Natural killer cell (primary cell): ENCODE data around the gene THYN1. TPM values are rescaled to one million over a fixed set of nuclear protein-coding genes. Genes with fewer than 3 reads are reported as not detected.

Experiments
- ATAC-seq, 3 donors: fragments of 150-1000 bp in 2 of 3; fragments of 200-7000 bp in 1 of 3; cut with Tn5 transposase; 1 replicate in 1 of 3; 2 replicates in 2 of 3; pipeline ENCODE4 v1.10.0; 2021; ENCODE audit warnings: mild to moderate bottlenecking in 2 of 3, moderate library complexity in 2 of 3
- DNase-seq, 2 donors: peaks; one replicate each; pipeline versions ENCODE4 v3.0.0 to v3.0.0-alpha.2; 2013 to 2021; ENCODE audit warnings: mixed read lengths in 1 of 2
- H3K27ac ChIP-seq: one replicate; pipeline ENCODE4 v1.5.1; 2013; ENCODE audit warnings: mild to moderate bottlenecking, low read length
- H3K27me3 ChIP-seq: one replicate; pipeline ENCODE4 v1.6.1; 2013; ENCODE audit warnings: low read length; ENCODE audit not compliant: control insufficient read depth, insufficient read depth
- H3K36me3 ChIP-seq: one replicate; pipeline ENCODE4 v1.6.1; 2013; ENCODE audit warnings: low read length; ENCODE audit not compliant: control insufficient read depth, insufficient read depth
- H3K4me1 ChIP-seq: one replicate; pipeline ENCODE4 v1.6.1; 2013; ENCODE audit warnings: low read length; ENCODE audit not compliant: control insufficient read depth, insufficient read depth
- H3K4me3 ChIP-seq: one replicate; pipeline ENCODE4 v1.5.1; 2013; ENCODE audit warnings: low read length
- H3K9me3 ChIP-seq: one replicate; pipeline ENCODE4 v1.6.1; 2013; ENCODE audit warnings: low read length; ENCODE audit not compliant: control insufficient read depth, insufficient read depth
- H3K27ac Mint-ChIP-seq, 2 donors: one replicate each; pipeline ENCODE4 v1.8.0; 2022; ENCODE audit warnings: mild to moderate bottlenecking in 2 of 2, mixed read lengths in 2 of 2, moderate library complexity in 1 of 2
- H3K27me3 Mint-ChIP-seq, 2 donors: one replicate each; pipeline ENCODE4 v1.8.0; 2022; ENCODE audit warnings: low read depth in 2 of 2, mixed read lengths in 2 of 2
- H3K36me3 Mint-ChIP-seq: one replicate; pipeline ENCODE4 v1.8.0; 2022; ENCODE audit warnings: mixed read lengths
- H3K4me1 Mint-ChIP-seq, 2 donors: one replicate each; pipeline ENCODE4 v1.8.0; 2022; ENCODE audit warnings: mixed read lengths in 2 of 2
- H3K4me3 Mint-ChIP-seq: one replicate; pipeline ENCODE4 v1.8.0; 2022; ENCODE audit warnings: mild to moderate bottlenecking, moderate library complexity, mixed read lengths
- H3K9me3 Mint-ChIP-seq, 2 donors: one replicate each; pipeline ENCODE4 v1.8.0; 2022; ENCODE audit warnings: mixed read lengths in 2 of 2
- CTCF ChIP-seq: fragments of 200-600 bp; IDR thresholded peaks from one replicate; pipeline ENCODE4 v1.8.0; 2022; ENCODE audit warnings: antibody characterized with exemption
- WGBS: methylation state at CpG from one replicate; pipeline ENCODE4 v1.1.7; 2013; ENCODE audit warnings: missing lambda C conversion rate; ENCODE audit not compliant: insufficient coverage; 5-methylcytosine and 5-hydroxymethylcytosine counted together
- intact Hi-C: fragments of 100-400 bp; cut with micrococcal nuclease; formaldehyde crosslinking; loops from one replicate; pipeline ENCODE4 v1.14.2; 2022
- total RNA-seq, 4 donors: library from RNA; stranded (reverse); fragments of 120-200 nt in 1 of 4; gene quantifications; one replicate each; pipeline versions ENCODE4 v1.2.3 to v1.2.4, GENCODE V29; 2013 to 2022

THYN1 gene
- total RNA-seq, 3 donors from 2014 or later (not counting 1 experiment from before 2014, with no cell fraction given) = 21.6 to 25.4 (median 24.0) TPM

DNA sequence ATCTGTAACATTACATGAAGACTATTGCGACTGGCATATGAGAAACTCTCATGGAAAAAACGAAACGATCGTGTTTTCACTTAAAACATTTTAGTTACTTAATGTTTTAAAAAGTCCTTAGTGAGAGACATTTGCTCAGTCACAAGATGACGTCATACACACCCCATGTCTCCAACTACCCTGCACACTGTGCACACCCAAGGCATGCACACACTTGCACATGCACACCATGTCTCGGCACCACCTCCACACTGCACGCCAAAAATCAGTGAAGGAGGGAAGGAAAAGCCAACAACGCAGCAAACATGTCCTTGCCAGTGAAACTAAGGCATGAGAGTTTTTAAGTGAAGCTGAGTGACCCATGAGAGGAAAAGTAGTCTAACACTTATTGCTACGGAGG lies 47.4 kb downstream of the THYN1 start:
- Mint-ChIP-seq H3K27ac (no peak overlapping the region), H3K36me3 (peaks cover 30% of the 10 kb centered on the region), H3K9me3 (no peaks in the 10 kb centered on the region), H3K4me3 (no peak overlapping the region), H3K4me1 (no peaks in the 10 kb centered on the region), H3K27me3 (no peaks in the 10 kb centered on the region)
- WGBS = 84% methylated on average over 8 of the region's 9 CpGs
- intact Hi-C loops = no loop called here
- no peaks in the 10 kb centered on the region for H3K4me1 ChIP-seq
- H3K27ac ChIP-seq = no peak overlapping the region
- no peak overlapping the region for H3K4me3 ChIP-seq
- no peaks in the 10 kb centered on the region for H3K9me3 ChIP-seq
- ATAC-seq (no peak), DNase-seq (no peak)
- TF ChIP-seq CTCF = no peak
- H3K27me3 ChIP-seq = no peaks in the 10 kb centered on the region
- H3K36me3 ChIP-seq = peaks cover 66% of the 10 kb centered on the region

DNA sequence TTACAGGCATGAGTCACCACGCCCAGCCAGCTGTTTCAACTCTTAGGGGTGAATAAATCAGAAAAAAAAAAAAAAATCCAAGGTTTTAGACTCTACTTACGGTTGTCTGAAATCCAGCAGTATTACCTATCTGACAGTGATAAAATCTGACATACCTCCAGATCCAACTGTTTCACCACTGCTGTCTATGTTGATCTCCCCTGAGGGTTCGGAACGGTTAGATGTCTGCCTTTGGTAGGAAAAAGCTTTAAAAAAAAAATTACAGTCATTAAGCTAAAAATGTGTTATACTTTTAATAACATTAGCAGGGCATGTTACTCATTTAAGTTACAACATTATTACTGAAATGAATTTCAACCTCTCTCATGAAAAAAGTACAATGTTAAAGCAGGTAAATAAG lies 50.5 kb downstream of the THYN1 start:
- 100% methylated on average over 2 of the region's 4 CpGs for WGBS
- H3K4me1 Mint-ChIP-seq = peaks cover 0 to 8% of the 10 kb centered on the region in 2 donors
- H3K27me3 ChIP-seq = no peaks in the 10 kb centered on the region

DNA sequence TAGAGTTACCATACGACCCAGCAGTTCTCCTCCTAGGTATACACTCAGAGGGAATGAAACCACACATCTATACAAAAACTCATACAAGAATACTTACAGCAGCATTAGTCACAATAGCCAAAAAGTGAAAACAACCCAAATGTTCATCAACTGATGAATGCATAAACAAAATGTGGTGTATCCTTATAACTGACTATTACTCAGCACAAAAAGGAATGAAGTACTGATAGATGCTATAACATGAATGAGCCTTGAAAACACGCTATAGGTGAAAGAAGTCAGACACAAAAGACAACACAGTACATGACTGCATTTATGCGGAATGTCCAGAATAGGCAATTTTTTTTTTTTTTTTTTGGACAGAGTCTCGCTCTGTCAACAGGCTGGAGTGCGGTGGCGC lies 52.5 kb downstream of the THYN1 start:
- WGBS = 94% methylated on average over 6 of the region's 6 CpGs
- Mint-ChIP-seq H3K9me3 (no peaks in the 10 kb centered on the region), H3K36me3 (peaks cover 21% of the 10 kb centered on the region), H3K27me3 (no peaks in the 10 kb centered on the region), H3K4me3 (no peak overlapping the region), H3K4me1 (peaks cover 0 to 8% of the 10 kb centered on the region in 2 donors), H3K27ac (no peak overlapping the region)
- Histone ChIP-seq H3K27ac (no peak overlapping the region), H3K36me3 (peaks cover 42% of the 10 kb centered on the region), H3K4me3 (no peak overlapping the region), H3K4me1 (no peaks in the 10 kb centered on the region), H3K9me3 (no peaks in the 10 kb centered on the region), H3K27me3 (no peaks in the 10 kb centered on the region)
- DNase-seq = no peak
- intact Hi-C loops = no loop called here
- no peak for TF ChIP-seq CTCF
- ATAC-seq = no peak

More for the DNA sequence above, 50.5 kb downstream of the THYN1 start:
- no peak for DNase-seq
- Histone ChIP-seq H3K4me3 (no peak overlapping the region), H3K4me1 (no peaks in the 10 kb centered on the region), H3K27ac (no peak overlapping the region), H3K9me3 (no peaks in the 10 kb centered on the region), H3K36me3 (peaks cover 50% of the 10 kb centered on the region)
- no peak for TF ChIP-seq CTCF
- Mint-ChIP-seq H3K36me3 (peaks cover 29% of the 10 kb centered on the region), H3K27me3 (no peaks in the 10 kb centered on the region), H3K4me3 (no peak overlapping the region), H3K27ac (no peak overlapping the region), H3K9me3 (no peaks in the 10 kb centered on the region)
- intact Hi-C loops = no loop called here
- no peak for ATAC-seq

- Histone ChIP-seq H3K4me1 (no peaks in the 10 kb centered on the region), H3K36me3 (peaks cover 45% of the 10 kb centered on the region), H3K27ac (no peak overlapping the region), H3K27me3 (no peaks in the 10 kb centered on the region), H3K9me3 (no peaks in the 10 kb centered on the region), H3K4me3 (no peak overlapping the region)
- intact Hi-C loops = no loop called here
- no peak for ATAC-seq
- Mint-ChIP-seq H3K36me3 (peaks cover 20% of the 10 kb centered on the region), H3K27ac (no peak overlapping the region), H3K9me3 (no peaks in the 10 kb centered on the region), H3K4me1 (peaks cover 0 to 8% of the 10 kb centered on the region in 2 donors), H3K27me3 (no peaks in the 10 kb centered on the region), H3K4me3 (no peak overlapping the region)
- no peak for TF ChIP-seq CTCF
- 95% methylated on average over 6 of the region's 9 CpGs for WGBS
- DNase-seq = no peak
Observed at GRCh38 chr11:134199531-134199930, 53.6 kb downstream of the THYN1 start.
